GM19239 (cell line): ENCODE measurements around the gene ZXDC.

Experiments
- DNase-seq: peaks from one replicate; pipeline ENCODE4 v3.0.0; 2011; ENCODE audit warnings: low spot score; ENCODE audit not compliant: insufficient read length
- FAIRE-seq: peaks from 2 replicates; lab custom pipeline; 2011; peaks lifted over from hg19 to GRCh38; lab: Jason Lieb, UNC

ZXDC gene

DNA sequence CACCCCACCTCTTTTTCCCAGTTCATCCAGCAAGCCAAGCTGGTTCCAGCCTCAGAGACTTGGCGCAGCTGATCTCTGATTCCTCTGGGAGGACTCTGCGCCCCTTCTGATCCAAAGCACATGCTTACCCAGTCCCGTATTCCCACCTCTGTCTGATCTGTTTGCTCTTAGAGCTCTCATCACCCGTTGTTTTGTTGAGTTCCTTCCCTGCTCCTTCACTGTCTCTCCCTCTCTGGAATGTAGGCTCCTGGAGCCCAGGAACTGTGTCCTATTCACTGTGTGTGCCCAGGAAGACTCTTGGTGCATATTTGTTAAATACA is 1.3 kb upstream of the ZXDC start:
- FAIRE-seq (no peak), DNase-seq (no peak)

DNA sequence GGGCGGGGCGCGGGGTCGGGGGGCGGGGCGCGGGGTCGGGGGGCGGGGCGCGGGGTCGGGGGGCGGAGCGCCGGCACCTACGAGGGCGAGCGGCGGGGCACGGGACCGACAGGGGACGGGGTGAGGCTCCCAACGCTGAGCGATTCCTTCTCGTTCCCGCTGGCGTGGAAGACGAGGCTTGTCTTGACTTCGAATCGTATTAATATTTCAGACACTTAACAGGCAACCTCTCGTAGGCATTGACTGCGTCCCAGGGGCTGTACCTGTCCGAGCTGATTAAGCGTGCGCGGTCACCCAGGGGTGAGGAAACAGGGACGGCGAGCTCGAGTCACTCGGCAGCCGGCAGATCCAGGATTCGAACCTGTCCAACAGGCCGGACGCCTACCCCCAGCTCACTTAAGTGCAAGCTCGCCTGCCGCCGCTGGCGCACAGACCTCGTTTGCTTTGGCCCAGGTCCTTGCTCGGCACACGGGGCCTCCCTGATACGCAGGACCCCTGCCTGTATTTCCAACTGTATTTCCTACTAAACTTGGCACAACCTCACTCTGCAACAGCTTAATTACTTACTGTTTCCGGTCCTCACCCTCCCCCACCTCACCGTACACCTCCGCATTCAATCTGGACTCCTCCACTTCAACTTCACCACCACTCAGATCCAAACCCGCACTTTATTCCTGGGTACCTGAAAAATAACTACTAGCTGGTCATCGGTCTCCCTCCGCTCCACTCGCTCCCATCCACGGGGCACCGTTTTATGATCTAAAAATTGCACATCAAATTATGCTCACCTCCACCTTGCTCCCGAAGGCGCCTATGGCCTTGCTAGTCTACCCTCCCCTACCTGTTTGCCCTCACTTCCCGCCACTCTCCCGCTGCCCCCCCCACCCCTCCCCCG is 722 bp upstream of the ZXDC start:
- peak; percentile 11 for FAIRE-seq

GRCh38 chr3:126474498-126475412 is 936 bp downstream of the ZXDC start:
- DNase-seq: peak; percentile 52
- peak; percentile 81 for FAIRE-seq

More for the DNA sequence above, 722 bp upstream of the ZXDC start:
- no peak for DNase-seq

DNA sequence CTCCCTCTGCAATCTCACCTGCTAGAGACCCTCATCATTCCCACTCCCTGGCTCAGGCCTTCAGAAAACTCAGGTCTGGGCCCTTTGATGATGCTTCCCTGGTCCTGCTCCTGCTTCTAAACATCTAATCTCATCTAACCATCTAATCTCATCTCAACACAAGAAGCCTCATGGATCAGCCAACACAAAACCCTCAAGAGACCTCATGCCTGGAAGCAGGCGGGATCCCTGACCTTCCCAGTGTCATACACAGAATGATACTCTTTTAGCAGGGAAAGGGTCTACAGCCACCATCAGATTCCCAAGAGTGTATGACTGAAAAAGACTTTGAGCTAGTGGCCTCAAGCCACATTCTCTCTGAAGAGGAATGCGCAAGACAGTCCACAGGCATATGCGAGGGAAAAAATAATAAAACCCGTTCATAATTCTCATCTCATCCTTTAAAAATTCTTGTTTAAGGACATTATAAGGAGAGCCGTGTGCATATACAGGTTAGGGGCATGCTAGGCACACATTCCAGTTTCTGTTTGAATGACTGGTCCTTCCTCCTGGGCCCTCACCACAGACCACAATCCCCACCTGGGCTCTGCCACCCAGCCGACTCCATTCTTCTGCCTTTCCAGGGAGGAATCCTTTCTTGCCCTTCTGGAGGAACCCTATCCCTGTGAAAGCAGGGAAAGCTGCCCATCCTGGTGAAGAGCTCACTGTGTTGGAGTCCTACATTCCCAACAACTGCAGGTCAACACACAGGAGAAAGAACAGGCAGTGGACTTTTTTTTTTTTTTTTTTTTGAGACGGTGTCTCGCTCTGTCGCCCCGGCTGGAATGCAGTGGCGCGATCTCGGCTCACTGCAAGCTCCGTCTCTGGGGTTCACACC is 2.2 kb downstream of the ZXDC start:
- FAIRE-seq: no peak
- DNase-seq: no peak

DNA sequence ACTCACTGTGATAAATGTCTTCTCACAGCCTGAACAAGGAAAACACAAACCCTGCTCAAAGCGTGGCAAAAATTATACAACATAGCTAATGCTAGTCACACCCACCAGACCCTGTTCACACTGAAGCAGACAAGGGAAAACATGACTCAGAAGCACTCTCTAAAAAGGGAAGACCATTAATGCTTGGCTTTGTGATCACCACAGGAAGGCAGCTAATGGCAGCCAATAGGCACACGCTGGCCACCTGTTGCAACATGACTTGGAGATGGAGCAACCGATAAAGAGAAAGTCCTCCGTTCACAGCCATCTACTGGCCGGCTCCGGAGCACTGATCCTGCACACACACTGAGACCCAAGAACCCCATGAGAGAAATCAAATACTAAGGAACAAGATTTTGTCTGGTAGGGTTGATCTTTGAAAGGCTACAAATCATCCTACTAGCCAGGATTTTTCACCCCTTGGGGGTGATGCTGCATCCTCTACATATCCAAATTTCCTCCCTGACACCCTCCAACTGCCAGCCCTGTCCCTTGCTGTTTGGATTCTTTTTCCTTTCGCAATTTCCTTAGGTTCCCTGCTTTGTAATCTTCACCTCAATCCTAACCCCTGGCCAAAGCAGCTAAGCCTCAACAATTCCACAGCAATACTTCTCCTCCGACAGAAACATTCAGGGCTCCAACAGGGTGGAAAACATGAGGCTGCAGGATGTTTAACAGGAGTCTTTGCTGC is 3.2 kb downstream of the ZXDC start:
- DNase-seq (no peak), FAIRE-seq (no peak)

GRCh38 chr3:126469479-126469878 is 6.2 kb downstream of the ZXDC start:
- FAIRE-seq (no peak), DNase-seq (no peak)

- FAIRE-seq: no peak
- DNase-seq: no peak
Observed at GRCh38 chr3:126468028-126468891, 7.4 kb downstream of the ZXDC start.

- FAIRE-seq (no peak), DNase-seq (no peak)
Observed at GRCh38 chr3:126467611-126467955, 8.1 kb downstream of the ZXDC start.

DNA sequence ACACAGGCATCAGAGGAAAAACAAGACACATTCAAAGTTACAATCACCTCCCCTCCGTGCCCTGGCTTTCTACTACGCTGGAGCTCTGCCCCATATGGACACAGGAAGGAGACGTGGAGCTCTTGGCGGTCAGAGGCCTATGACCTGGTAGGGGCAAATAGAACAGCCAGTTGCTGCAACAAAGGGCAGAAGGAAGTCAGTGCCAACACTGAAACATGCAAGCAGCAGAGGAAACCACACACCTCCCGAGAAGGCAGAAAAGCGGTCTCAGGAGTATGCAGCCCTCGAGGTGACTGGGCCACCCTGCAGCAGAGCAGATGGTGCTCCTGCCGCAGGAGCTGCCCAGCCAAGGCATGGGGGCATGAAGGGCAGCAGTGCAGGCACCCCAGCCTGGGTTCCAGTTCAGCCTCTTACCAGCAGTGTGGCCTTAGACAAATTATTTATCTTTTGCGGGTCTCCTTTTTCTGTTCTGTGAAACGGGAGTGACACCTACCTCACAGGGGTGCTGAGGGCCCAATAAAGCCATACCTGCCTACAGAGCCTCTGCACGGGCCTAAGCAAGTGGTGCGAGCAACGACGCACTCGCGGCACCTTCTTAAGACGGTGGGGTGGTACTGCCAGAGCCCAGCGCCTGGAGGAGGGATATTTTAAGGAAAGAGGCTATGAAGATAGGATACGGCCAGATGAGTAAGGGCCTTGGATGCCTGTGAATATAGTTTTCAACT is 8.6 kb downstream of the ZXDC start:
- FAIRE-seq (no peak), DNase-seq (no peak)

GRCh38 chr3:126465928-126466544 is 9.7 kb downstream of the ZXDC start:
- FAIRE-seq: no peak

DNA sequence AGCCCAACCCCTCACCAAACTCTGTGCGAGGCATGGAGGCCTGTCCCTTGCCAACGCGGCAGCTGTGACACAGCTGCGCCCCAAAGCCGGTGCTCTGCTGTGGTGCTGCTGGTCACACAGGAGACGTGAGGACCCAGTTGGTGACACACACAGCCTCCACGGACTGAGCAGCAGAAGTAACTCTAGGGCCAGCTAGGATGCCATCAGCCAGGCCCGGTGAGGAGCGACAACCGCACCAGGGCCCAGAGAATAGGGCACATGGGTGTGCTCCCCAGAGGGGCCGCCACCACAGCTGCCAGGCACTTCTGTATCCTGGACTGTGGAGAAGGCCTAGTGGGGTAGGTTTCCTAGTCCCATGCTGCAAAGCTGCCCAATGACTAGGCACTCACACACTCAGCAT is 10.7 kb downstream of the ZXDC start:
- DNase-seq: no peak
- FAIRE-seq: no peak

More at GRCh38 chr3:126465928-126466544, 9.7 kb downstream of the ZXDC start:
- DNase-seq: no peak

GRCh38 chr3:126464494-126464893 is 11.2 kb downstream of the ZXDC start:
- FAIRE-seq (no peak), DNase-seq (no peak)

- FAIRE-seq: no peak
- DNase-seq: no peak
Observed at GRCh38 chr3:126464093-126464492, 11.6 kb downstream of the ZXDC start.

GRCh38 chr3:126463521-126463920 is 12.2 kb downstream of the ZXDC start:
- no peak for DNase-seq
- FAIRE-seq: no peak

DNA sequence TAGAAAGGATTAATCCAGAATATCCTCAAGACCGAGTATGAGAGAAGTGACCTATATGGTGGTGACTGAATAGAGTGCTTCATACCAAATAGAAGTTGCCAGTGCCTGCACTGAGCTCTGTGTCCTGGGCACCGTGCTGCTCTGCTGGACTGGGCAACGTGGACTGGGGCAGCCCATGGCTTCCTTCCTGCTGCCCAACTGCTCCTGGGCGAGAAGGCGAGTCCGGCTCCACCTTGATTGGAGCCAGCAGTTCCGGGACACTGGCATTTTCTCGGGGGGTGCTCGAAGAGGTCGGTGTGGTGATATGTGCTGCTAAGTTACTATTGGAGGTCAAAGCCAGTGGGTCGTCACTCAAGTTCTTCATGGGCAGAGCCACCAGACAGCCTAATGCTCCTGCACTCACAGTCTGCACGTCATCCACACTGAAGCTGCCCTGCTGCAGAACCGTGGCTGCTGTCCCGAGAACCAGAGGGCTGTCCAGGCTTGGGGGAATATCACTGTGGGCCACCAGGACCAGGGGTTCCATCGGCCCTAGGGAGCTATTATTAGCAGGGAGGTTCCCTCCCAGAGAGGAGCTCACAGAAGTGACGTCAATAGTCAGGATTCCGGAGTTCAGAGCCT is 14.1 kb downstream of the ZXDC start:
- no peak for FAIRE-seq

DNA sequence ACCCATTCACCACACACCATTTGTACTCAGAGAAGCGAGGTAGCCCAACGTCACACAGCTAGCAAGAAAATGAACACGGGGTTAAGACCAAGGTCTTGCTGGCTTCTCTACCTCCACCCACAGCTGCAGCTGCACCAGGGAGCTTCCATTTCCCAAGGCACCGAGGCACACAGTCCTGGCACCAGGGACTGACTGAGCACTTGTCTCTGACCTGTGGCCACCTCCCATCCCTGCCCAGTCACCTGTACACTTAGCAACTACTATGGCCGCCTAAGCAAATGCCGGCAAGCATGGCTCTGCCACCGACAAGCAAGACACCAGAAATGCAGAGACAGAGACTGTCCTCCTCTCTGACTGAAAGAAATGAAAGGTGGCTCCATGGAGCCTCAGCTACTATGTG is 15.3 kb downstream of the ZXDC start:
- DNase-seq (no peak), FAIRE-seq (no peak)

More for the DNA sequence above, 14.1 kb downstream of the ZXDC start:
- DNase-seq: no peak

- no peak for FAIRE-seq
- DNase-seq: no peak
Observed at GRCh38 chr3:126459763-126460127, 15.9 kb downstream of the ZXDC start.
